HepG2 (cell line): ENCODE results near the gene IFITM10. TPM values are rescaled to one million over a fixed set of nuclear protein-coding genes. Genes with fewer than 3 reads are reported as not detected.
A peak's percentile ranks its signal among the peaks of the same experiment; 100 is the strongest.

ENCODE experiments used
- AGO2 ChIP-seq: fragments of 200-400 bp; formaldehyde crosslinking; optimal IDR thresholded peaks from 2 replicates; pipeline ENCODE3; 2017; ENCODE audit warnings: mild to moderate bottlenecking, low read depth, low read length, moderate library complexity
- CSRNP1 ChIP-seq: sonication (generic); formaldehyde crosslinking; IDR thresholded peaks from 2 replicates; pipeline ENCODE4 v1.8.1; 2023; ENCODE audit warnings: mild to moderate bottlenecking, missing genetic modification reagents
- JUN ChIP-seq: sonication (generic); formaldehyde crosslinking; IDR thresholded peaks from 2 replicates; pipeline ENCODE4 v1.4.0; 2020; ENCODE audit warnings: mild to moderate bottlenecking, missing genetic modification reagents
- KAT2B ChIP-seq: fragments of 150-350 bp; IDR thresholded peaks from 2 replicates; pipeline ENCODE4 v1.6.1; 2014; ENCODE audit warnings: low read depth, low read length, borderline replicate concordance
- MAF1 ChIP-seq: sonication (generic); formaldehyde crosslinking; IDR thresholded peaks from 2 replicates; pipeline ENCODE4 v1.5.0; 2020; ENCODE audit warnings: missing genetic modification reagents, borderline replicate concordance
- RAD21 ChIP-seq: fragments of 450-650 bp; formaldehyde crosslinking; IDR thresholded peaks from 2 replicates; pipeline ENCODE4 v1.5.0; 2020; ENCODE audit warnings: mild to moderate bottlenecking
- SOX13 ChIP-seq, 3 experiments: fragments of 450-650 bp in 1 of 3; sonication (generic) in 1 of 3; formaldehyde crosslinking in 1 of 3; IDR thresholded peaks in 2 of 3; conservative IDR thresholded peaks in 1 of 3; 2 replicates each; pipeline versions ENCODE4 v1.5.0 to v1.6.1; 2016 to 2020; ENCODE audit warnings: antibody characterized with exemption in 1 of 3, mild to moderate bottlenecking in 1 of 3, missing compliant biosample characterization in 1 of 3, missing genetic modification reagents in 1 of 3, moderate library complexity in 1 of 3
- TAF1 ChIP-seq: sonication (generic); formaldehyde crosslinking; IDR thresholded peaks from 2 replicates; pipeline ENCODE4 v1.4.0; 2020; ENCODE audit warnings: missing genetic modification reagents
- ZFY ChIP-seq: sonication (generic); formaldehyde crosslinking; IDR thresholded peaks from 2 replicates; pipeline ENCODE4 v1.4.0; 2020; ENCODE audit warnings: missing genetic modification reagents
- ZNF124 ChIP-seq: sonication (generic); formaldehyde crosslinking; IDR thresholded peaks from 2 replicates; pipeline ENCODE4 v1.4.0; 2020; ENCODE audit warnings: missing genetic modification reagents
- ZNF17 ChIP-seq: sonication (generic); formaldehyde crosslinking; IDR thresholded peaks from 2 replicates; pipeline ENCODE4 v1.5.0; 2020; ENCODE audit warnings: mild to moderate bottlenecking, missing genetic modification reagents
- ZNF180 ChIP-seq: sonication (generic); formaldehyde crosslinking; IDR thresholded peaks from 2 replicates; pipeline ENCODE4 v1.4.0; 2020; ENCODE audit warnings: low read depth, missing genetic modification reagents, borderline replicate concordance
- ZNF20 ChIP-seq: sonication (generic); formaldehyde crosslinking; IDR thresholded peaks from 2 replicates; pipeline ENCODE4 v1.4.0; 2020; ENCODE audit warnings: mild to moderate bottlenecking, moderate library complexity, missing genetic modification reagents
- ZNF772 ChIP-seq: sonication (generic); formaldehyde crosslinking; IDR thresholded peaks from 2 replicates; pipeline ENCODE4 v1.5.0; 2020; ENCODE audit warnings: mild to moderate bottlenecking, missing genetic modification reagents
- ZNF776 ChIP-seq: sonication (generic); formaldehyde crosslinking; IDR thresholded peaks from 2 replicates; pipeline ENCODE4 v1.4.0; 2020; ENCODE audit warnings: mild to moderate bottlenecking, missing genetic modification reagents
- ZSCAN30 ChIP-seq: sonication (generic); formaldehyde crosslinking; IDR thresholded peaks from 2 replicates; pipeline ENCODE4 v1.5.0; 2020; ENCODE audit warnings: mild to moderate bottlenecking, missing genetic modification reagents
- polyA plus RNA-seq, 8 experiments: library from polyadenylated mRNA; depleted of rRNA in 3 of 8; stranded (reverse) in 7 of 8; unstranded in 1 of 8; fragments of >200 nt; fragmentation: Illumina TruSeq in 4 of 8; extraction: Trizol in 4 of 8; gene quantifications; 2 replicates each; pipeline versions ENCODE4 v1.2.1 to v1.2.3, GENCODE V29; 2011 to 2016; ENCODE audit warnings: low read depth in 4 of 8, missing spikeins in 1 of 8, mixed read lengths in 1 of 8; ENCODE audit not compliant: insufficient read depth in 1 of 8
- total RNA-seq, 5 experiments: library from RNA; depleted of rRNA; stranded (reverse); fragments of >200 nt; fragmentation: Illumina TruSeq; extraction: Trizol; gene quantifications; 2 replicates each; pipeline ENCODE4 v1.2.3, GENCODE V29; 2016; ENCODE audit warnings: low read depth in 1 of 5
- TF ChIP-seq, protein P1 (sequence below): sonication (generic); formaldehyde crosslinking; IDR thresholded peaks from 2 replicates; pipeline ENCODE4 v1.5.1; 2020; ENCODE audit warnings: mild to moderate bottlenecking, missing genetic modification reagents, moderate library complexity
- TF ChIP-seq, protein P2 (sequence below): sonication (generic); formaldehyde crosslinking; IDR thresholded peaks from 2 replicates; pipeline ENCODE4 v1.4.0; 2020; ENCODE audit warnings: missing genetic modification reagents, borderline replicate concordance
- TF ChIP-seq, protein P3 (sequence below): sonication (generic); formaldehyde crosslinking; IDR thresholded peaks from 2 replicates; pipeline ENCODE4 v1.5.1; 2020; ENCODE audit warnings: missing genetic modification reagents, mild to moderate bottlenecking, borderline replicate concordance

IFITM10 gene
- total and polyA plus RNA-seq, 2 of the 13 experiments (the other 11 are each of a cell fraction or from before 2014, with no cell fraction given): 0.09 to 0.13 TPM

DNA sequence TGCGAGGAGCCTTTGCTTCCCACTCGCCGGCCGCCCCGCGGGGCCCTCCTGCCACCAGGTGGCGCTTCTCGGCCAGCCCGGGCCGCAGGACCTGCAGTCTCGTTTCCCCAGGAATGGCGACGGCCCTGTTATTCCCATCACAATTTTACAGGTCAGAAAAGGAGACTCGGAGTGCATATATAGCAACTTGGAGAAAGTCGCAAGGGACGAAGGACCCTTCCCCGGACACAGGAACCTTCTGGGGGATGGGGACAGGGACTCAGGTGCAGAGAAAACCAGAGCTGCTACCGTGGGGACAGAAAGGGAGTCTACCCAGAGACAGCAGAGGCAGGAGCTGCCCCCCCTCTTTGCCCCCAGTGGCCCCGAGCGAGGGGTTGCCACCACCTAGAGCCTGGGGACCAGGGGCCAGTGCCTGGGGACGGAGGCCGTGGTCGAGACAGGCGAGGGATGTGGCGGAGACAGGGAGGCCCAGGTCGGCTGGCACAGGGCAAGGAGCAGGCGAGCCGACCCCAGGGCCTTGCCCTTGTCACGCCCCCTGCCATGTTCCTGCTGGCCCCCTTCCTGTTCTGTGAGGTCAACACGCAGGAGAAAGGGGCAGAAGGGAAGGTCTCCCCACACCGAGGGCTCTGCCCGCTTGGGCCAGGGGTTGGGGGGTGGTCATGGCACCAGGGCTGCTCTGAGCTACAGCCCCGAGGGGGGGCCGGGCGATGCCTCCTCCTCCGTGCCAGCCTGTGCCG, 56.9 kb downstream of the IFITM10 start (continued):
- TF ChIP-seq ZNF776 (0 out of 2 replicates have a peak, but pooled peaks have one; percentile 42), SOX13 (IDR thresholded peaks at IDR 0.05) (no peak), SOX13 (CRISPR knock-in tag; conservative IDR thresholded peaks at IDR 0.05 in 1 of 2, IDR thresholded peaks at IDR 0.05 in 1 of 2) (peak in 1 of 2 experiments; percentile 19; a peak in 1 of 4 replicates), RAD21 (peak; percentile 78), ZNF17 (CRISPR knock-in tag) (0 out of 2 replicates have a peak, but pooled peaks have one; percentile 43), AGO2 (peak; percentile 35), ZNF772 (CRISPR knock-in tag) (0 out of 2 replicates have a peak, but pooled peaks have one; percentile 40), ZSCAN30 (CRISPR knock-in tag) (0 out of 2 replicates have a peak, but pooled peaks have one; percentile 14), ZNF124 (CRISPR knock-in tag) (0 out of 2 replicates have a peak, but pooled peaks have one; percentile 17), MAF1 (CRISPR knock-in tag) (no peak), JUN (CRISPR knock-in tag) (no peak), CSRNP1 (CRISPR knock-in tag) (peak; percentile 78; the same call in 1 of the 2 replicates), ZFY (peak; percentile 66), TAF1 (CRISPR knock-in tag) (peak; percentile 53; the same call in 1 of the 2 replicates), KAT2B (no peak), ZNF180 (no peak), ZNF20 (CRISPR knock-in tag) (no peak)
- TF ChIP-seq, protein P1, sequence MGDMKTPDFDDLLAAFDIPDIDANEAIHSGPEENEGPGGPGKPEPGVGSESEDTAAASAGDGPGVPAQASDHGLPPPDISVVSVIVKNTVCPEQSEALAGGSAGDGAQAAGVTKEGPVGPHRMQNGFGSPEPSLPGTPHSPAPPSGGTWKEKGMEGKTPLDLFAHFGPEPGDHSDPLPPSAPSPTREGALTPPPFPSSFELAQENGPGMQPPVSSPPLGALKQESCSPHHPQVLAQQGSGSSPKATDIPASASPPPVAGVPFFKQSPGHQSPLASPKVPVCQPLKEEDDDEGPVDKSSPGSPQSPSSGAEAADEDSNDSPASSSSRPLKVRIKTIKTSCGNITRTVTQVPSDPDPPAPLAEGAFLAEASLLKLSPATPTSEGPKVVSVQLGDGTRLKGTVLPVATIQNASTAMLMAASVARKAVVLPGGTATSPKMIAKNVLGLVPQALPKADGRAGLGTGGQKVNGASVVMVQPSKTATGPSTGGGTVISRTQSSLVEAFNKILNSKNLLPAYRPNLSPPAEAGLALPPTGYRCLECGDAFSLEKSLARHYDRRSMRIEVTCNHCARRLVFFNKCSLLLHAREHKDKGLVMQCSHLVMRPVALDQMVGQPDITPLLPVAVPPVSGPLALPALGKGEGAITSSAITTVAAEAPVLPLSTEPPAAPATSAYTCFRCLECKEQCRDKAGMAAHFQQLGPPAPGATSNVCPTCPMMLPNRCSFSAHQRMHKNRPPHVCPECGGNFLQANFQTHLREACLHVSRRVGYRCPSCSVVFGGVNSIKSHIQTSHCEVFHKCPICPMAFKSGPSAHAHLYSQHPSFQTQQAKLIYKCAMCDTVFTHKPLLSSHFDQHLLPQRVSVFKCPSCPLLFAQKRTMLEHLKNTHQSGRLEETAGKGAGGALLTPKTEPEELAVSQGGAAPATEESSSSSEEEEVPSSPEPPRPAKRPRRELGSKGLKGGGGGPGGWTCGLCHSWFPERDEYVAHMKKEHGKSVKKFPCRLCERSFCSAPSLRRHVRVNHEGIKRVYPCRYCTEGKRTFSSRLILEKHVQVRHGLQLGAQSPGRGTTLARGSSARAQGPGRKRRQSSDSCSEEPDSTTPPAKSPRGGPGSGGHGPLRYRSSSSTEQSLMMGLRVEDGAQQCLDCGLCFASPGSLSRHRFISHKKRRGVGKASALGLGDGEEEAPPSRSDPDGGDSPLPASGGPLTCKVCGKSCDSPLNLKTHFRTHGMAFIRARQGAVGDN: peak; percentile 89
- TF ChIP-seq, protein P2, sequence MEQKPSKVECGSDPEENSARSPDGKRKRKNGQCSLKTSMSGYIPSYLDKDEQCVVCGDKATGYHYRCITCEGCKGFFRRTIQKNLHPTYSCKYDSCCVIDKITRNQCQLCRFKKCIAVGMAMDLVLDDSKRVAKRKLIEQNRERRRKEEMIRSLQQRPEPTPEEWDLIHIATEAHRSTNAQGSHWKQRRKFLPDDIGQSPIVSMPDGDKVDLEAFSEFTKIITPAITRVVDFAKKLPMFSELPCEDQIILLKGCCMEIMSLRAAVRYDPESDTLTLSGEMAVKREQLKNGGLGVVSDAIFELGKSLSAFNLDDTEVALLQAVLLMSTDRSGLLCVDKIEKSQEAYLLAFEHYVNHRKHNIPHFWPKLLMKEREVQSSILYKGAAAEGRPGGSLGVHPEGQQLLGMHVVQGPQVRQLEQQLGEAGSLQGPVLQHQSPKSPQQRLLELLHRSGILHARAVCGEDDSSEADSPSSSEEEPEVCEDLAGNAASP (CRISPR knock-in tag): no peak
- TF ChIP-seq, protein P3, sequence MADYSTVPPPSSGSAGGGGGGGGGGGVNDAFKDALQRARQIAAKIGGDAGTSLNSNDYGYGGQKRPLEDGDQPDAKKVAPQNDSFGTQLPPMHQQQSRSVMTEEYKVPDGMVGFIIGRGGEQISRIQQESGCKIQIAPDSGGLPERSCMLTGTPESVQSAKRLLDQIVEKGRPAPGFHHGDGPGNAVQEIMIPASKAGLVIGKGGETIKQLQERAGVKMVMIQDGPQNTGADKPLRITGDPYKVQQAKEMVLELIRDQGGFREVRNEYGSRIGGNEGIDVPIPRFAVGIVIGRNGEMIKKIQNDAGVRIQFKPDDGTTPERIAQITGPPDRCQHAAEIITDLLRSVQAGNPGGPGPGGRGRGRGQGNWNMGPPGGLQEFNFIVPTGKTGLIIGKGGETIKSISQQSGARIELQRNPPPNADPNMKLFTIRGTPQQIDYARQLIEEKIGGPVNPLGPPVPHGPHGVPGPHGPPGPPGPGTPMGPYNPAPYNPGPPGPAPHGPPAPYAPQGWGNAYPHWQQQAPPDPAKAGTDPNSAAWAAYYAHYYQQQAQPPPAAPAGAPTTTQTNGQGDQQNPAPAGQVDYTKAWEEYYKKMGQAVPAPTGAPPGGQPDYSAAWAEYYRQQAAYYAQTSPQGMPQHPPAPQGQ (CRISPR knock-in tag): peak; percentile 31; the same call in 1 of the 2 replicates
